ENCODE results near the gene REN. TPM values are rescaled to one million over a fixed set of nuclear protein-coding genes. Genes with fewer than 3 reads are reported as not detected.

The REN gene
- total and polyA plus RNA-seq, 2 of the 8 experiments (the other 6 are each of a cell fraction or from before 2014, with no cell fraction given) = 0.05 TPM; not detected in 1

GRCh38 chr1:204132718-204133117 is 33.4 kb downstream of the REN start (continued):
- TF ChIP-seq CHD7 (IDR thresholded peaks at IDR 0.05; ENCODE audit: insufficient replicate concordance, low read length) = no peak
- TF ChIP-seq CEBPB (IDR thresholded peaks at IDR 0.05; ENCODE audit: low read depth, low read length) = no peak
- no peak for TF ChIP-seq TAF7 (optimal IDR thresholded peaks at IDR 0.05; ENCODE audit: borderline replicate concordance, low read depth, low read length)
- no peak for TF ChIP-seq GABPA (IDR thresholded peaks at IDR 0.05; ENCODE audit: borderline replicate concordance, insufficient read depth, low read length)
- TF ChIP-seq EZH2 (IDR thresholded peaks at IDR 0.05; ENCODE audit: low read depth, low read length, severe bottlenecking) = no peak
- no peak for TF ChIP-seq EP300 (IDR thresholded peaks at IDR 0.05; ENCODE audit: borderline replicate concordance in 1 of 2, low read depth in 2 of 2, low read length in 2 of 2)
- no peak for TF ChIP-seq ASH2L (IDR thresholded peaks at IDR 0.05; ENCODE audit: low read length)
- no peak for TF ChIP-seq PHF8 (conservative IDR thresholded peaks at IDR 0.05; ENCODE audit: low read depth, low read length)
- TF ChIP-seq BRCA1 (IDR thresholded peaks at IDR 0.05; ENCODE audit: low read depth, low read length) = no peak
- TF ChIP-seq TAF1 (IDR thresholded peaks at IDR 0.05; ENCODE audit: low read depth, low read length) = no peak
